HCT116 (cell line): ENCODE data around the gene LARP4. TPM values are rescaled to one million over a fixed set of nuclear protein-coding genes. Genes with fewer than 3 reads are reported as not detected.

Experiments
- total RNA-seq: library from RNA; stranded (reverse); gene quantifications from one replicate; pipeline ENCODE4 v1.2.1, GENCODE V29; 2021; ENCODE audit not compliant: unreplicated experiment

The LARP4 gene
- total RNA-seq, 1 experiment from 2014 or later = 76.3 TPM

Other genes with a start within 250 kb of the LARP4 start
- gene CERS5, start 233.5 kb upstream of the LARP4 start, total RNA-seq = 33.4 TPM
- 79.6 TPM for gene LIMA1, start 117.4 kb upstream of the LARP4 start, total RNA-seq
- gene FAM186A, start 4.3 kb upstream of the LARP4 start, total RNA-seq = not detected
- gene DIP2B, start 104.1 kb downstream of the LARP4 start, total RNA-seq = 32.3 TPM